Aorta (tissue), 5 donors: ENCODE results near the gene PRRC2C. TPM values are rescaled to one million over a fixed set of nuclear protein-coding genes. Genes with fewer than 3 reads are reported as not detected.
"Not testable (repeated sequence)": the region's sequence is repeated elsewhere in the genome, so short reads cannot be mapped to it uniquely, and the experiment has no call there.

Experiments used
- ATAC-seq: fragments of 200-7000 bp; cut with Tn5 transposase; one replicate; pipeline ENCODE4 v1.9.1; 2022; ENCODE audit warnings: moderate library complexity; ENCODE audit not compliant: low FRiP score
- DNase-seq, 2 donors: peaks; one replicate each; pipeline ENCODE4 v3.0.0-alpha.2; 2020
- H3K27ac ChIP-seq, 2 donors: one replicate each; pipeline ENCODE4 v1.5.1; 2013; ENCODE audit warnings: low read length in 2 of 2, mild to moderate bottlenecking in 2 of 2, moderate library complexity in 2 of 2, control low read depth in 1 of 2, inconsistent platforms in 1 of 2, low read depth in 1 of 2
- H3K27me3 ChIP-seq, 2 donors: one replicate each; pipeline ENCODE4 v1.6.1; 2013; ENCODE audit warnings: control low read depth in 1 of 2, low read length in 1 of 2, mild to moderate bottlenecking in 1 of 2, moderate library complexity in 1 of 2; ENCODE audit not compliant: insufficient read depth in 2 of 2, control insufficient read depth in 1 of 2
- H3K36me3 ChIP-seq, 2 donors: one replicate each; pipeline ENCODE4 v1.6.1; 2013; ENCODE audit warnings: control low read depth in 1 of 2, low read length in 1 of 2, mild to moderate bottlenecking in 1 of 2; ENCODE audit not compliant: insufficient read depth in 2 of 2, control insufficient read depth in 1 of 2
- H3K4me1 ChIP-seq, 2 donors: one replicate each; pipeline ENCODE4 v1.6.1; 2013; ENCODE audit warnings: low read length in 2 of 2, control low read depth in 1 of 2, mild to moderate bottlenecking in 1 of 2, moderate library complexity in 1 of 2; ENCODE audit not compliant: insufficient read depth in 2 of 2, control insufficient read depth in 1 of 2
- H3K4me3 ChIP-seq, 2 donors: one replicate each; pipeline ENCODE4 v1.5.1; 2013; ENCODE audit warnings: low read length in 2 of 2, control low read depth in 1 of 2, mild to moderate bottlenecking in 1 of 2
- H3K9me3 ChIP-seq: one replicate; pipeline ENCODE4 v1.6.1; 2013; ENCODE audit warnings: mild to moderate bottlenecking, low read length; ENCODE audit not compliant: control insufficient read depth
- WGBS, 2 donors: extraction: QIAGEN DNeasy Blood & Tissue Kit; methylation state at CpG; one replicate each; pipeline ENCODE4 v1.1.7; 2013; 5-methylcytosine and 5-hydroxymethylcytosine counted together
- intact Hi-C, 2 donors: fragments of 100-400 bp; cut with DNase I; formaldehyde crosslinking; loops; one replicate each; pipeline versions ENCODE4 v1.14.2 to v1.15.0; 2022
- polyA plus RNA-seq, 2 donors: library from polyadenylated mRNA; stranded (reverse); fragments of 200-250 nt; gene quantifications; one replicate each; pipeline ENCODE4 v1.2.3, GENCODE V29; 2013
- total RNA-seq, 2 donors: library from RNA; stranded (reverse); fragmentation: NEBNext Ultra II Directional; extraction: Animal tissue kit (Norgen Biotek cat#: 25700); gene quantifications; one replicate each; pipeline ENCODE4 v1.2.1, GENCODE V29; 2021
- donor health status: healthy with polysubstance abuse.
- donor health status: Bipolar disorder and iron deficiency.
- donor health status: DM: no; HTN: no; CAD: no.
- donor health status: DM: no; HTN: no; CAD: no.
- donor health status: DM: yes; HTN: yes; CAD: no.

Gene PRRC2C
- total and polyA plus RNA-seq, 4 donors = 19.2 to 193 (median 175) TPM

DNA sequence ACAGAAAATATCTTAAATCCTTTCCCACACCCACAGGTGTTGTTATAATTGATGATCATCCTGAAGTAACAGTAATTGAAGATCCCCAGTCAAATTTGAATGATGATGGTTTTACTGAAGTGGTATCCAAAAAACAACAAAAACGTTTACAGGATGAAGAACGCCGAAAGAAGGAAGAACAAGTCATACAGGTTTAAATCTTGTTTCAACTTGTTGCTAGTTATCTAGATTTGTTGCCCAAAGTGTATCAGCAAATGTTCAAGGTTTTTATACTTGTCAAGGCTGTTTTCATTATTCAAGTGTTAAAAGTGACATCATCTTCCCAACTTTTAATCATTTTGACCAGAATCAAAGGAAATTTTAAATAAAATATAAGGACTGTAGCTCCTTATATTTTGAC lies 64.7 kb downstream of the PRRC2C start:
- no peak for ATAC-seq

DNA sequence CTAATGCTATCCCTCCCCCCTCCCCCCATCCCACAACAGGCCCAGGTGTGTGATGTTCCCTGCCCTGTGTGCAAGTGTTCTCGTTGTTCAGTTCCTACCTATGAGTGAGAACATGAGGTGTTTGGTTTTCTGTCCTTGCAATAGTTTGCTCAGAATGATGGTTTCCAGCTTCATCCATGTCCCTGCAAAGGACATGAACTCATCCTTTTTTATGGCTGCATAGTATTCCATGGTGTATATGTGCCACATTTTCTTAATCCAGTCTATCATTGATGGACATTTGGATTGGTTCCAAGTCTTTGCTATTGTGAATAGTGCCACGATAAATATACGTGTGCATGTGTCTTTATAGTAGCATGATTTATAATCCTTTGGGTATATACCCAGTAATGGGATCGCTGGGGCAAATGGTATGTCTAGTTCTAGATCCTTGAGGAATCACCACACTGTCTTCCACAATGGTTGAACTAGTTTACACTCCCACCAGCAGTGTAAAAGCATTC lies 65.3 kb downstream of the PRRC2C start:
- WGBS, 2 donors = 88 to 96% methylated on average over 4 of the region's 4 CpGs
- H3K27me3 ChIP-seq, DNase-seq, H3K27ac ChIP-seq, H3K36me3 ChIP-seq, H3K4me3 ChIP-seq, ATAC-seq, H3K4me1 ChIP-seq, intact Hi-C loops, H3K9me3 ChIP-seq: not testable (repeated sequence)

More for the DNA sequence above, 64.7 kb downstream of the PRRC2C start:
- Histone ChIP-seq H3K36me3 (peaks cover 0 to 4% of the 10 kb centered on the region in 2 donors), H3K27ac (no peak overlapping the region), H3K4me3 (no peak overlapping the region), H3K4me1 (no peaks in the 10 kb centered on the region), H3K9me3 (no peaks in the 10 kb centered on the region), H3K27me3 (no peaks in the 10 kb centered on the region)
- 89 to 90% methylated on average over 3 of the region's 3 CpGs for WGBS, 2 donors
- no peak for DNase-seq
- intact Hi-C loops = no loop called here

DNA sequence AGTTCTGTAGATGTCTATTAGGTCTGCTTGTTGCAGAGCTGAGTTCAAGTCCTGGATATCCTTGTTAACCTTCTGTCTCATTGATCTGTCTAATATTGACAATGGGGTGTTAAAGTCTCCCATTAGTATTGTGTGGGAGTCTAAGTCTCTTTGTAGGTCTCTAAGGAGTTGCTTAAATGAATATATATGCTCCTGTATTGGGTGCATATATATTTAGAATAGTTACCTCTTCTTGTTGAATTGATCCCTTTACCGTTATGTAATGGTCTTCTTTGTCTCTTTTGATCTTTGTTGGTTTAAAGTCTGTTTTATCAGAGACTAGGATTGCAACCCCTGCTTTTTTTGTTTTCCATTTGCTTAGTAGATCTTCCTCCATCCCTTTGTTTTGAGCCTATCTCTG lies 68.6 kb downstream of the PRRC2C start:
- H3K4me3 ChIP-seq, H3K27me3 ChIP-seq, DNase-seq, ATAC-seq, H3K27ac ChIP-seq, H3K36me3 ChIP-seq, H3K9me3 ChIP-seq, intact Hi-C loops, H3K4me1 ChIP-seq: not testable (repeated sequence)
- 100% methylated on average over 1 of the region's 1 CpG for WGBS, 2 donors

DNA sequence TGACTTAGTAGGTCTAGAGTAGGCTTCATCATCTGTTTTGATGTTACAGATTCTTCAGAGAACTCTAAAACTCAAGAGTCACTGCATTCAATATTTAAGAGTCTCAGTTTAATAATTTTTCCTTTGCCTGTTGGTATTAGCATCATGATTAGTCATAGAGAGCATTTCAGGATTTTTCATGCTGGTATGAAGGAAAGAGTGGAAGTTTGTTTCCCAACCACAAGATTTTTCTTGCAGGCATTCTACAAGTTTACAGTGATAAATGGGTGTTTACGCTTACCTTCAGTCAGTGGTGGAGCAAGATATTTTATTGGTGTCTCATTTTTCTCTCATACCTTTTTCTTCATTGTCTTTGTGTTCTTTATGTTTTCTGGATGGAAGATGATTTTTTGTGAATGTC lies 78.3 kb downstream of the PRRC2C start:
- ATAC-seq (no peak), DNase-seq (no peak)
- Histone ChIP-seq H3K4me1 (no peaks in the 10 kb centered on the region), H3K36me3 (peaks cover 4 to 13% of the 10 kb centered on the region in 2 donors), H3K27me3 (no peaks in the 10 kb centered on the region), H3K4me3 (no peak overlapping the region), H3K27ac (no peak overlapping the region), H3K9me3 (no peaks in the 10 kb centered on the region)
- 95 to 100% methylated on average over 1 of the region's 1 CpG for WGBS, 2 donors
- intact Hi-C loops = loop anchor here in 1 of 2 donors (10.0 kb wide), 1 partner anchor 49 kb away; no protein-coding TSS in a partner anchor

DNA sequence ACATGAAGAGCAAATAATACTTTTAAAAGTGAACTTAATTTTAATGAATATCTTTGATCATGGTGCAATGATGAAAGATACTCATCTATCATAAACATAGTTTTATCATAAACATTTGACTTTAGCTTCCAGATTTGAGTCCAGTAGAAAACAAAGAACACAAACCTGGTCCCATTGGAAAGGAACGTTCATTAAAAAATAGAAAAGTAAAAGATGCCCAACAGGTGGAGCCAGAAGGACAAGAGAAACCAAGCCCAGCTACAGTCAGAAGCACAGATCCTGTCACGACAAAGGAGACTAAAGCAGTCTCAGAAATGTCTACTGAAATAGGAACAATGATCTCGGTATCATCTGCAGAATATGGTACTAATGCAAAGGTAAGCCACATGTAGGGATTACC lies 81.1 kb downstream of the PRRC2C start:
- peaks cover 3 to 4% of the 10 kb centered on the region in 2 donors for H3K36me3 ChIP-seq
- H3K4me1 ChIP-seq = no peaks in the 10 kb centered on the region
- DNase-seq (no peak), ATAC-seq (no peak)
- no peaks in the 10 kb centered on the region for H3K9me3 ChIP-seq
- H3K27ac ChIP-seq = no peak overlapping the region
- WGBS, 2 donors = 70 to 71% methylated on average over 3 of the region's 3 CpGs
- intact Hi-C loops = loop anchor here in 1 of 2 donors (10.0 kb wide), 1 partner anchor 52 kb away; no protein-coding TSS in a partner anchor
- H3K27me3 ChIP-seq = no peaks in the 10 kb centered on the region
- H3K4me3 ChIP-seq = no peak overlapping the region

DNA sequence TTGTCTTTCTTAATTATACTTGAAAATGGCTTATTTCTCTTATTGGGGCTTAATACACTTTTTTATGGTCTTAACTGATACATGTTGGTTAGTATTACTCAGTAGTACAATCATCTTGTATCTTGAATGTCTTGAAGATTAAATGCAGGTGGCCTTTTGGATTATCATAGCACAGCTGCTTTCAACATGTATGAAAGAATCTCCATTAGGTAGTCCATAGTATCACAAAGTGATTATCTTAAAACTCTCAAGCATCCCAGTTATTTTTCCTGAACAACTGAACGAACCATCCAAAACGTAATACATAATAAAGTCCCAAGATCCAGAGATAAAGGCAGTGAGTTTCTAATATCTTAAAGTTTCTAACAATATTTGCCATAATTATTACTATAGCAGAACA lies 85.0 kb downstream of the PRRC2C start:
- 69 to 84% methylated on average over 2 of the region's 2 CpGs for WGBS, 2 donors
- no peaks in the 10 kb centered on the region for H3K27me3 ChIP-seq
- H3K27ac ChIP-seq = no peak overlapping the region
- H3K4me3 ChIP-seq = no peak overlapping the region
- peaks cover 4 to 5% of the 10 kb centered on the region in 2 donors for H3K36me3 ChIP-seq
- no peaks in the 10 kb centered on the region for H3K4me1 ChIP-seq
- H3K9me3 ChIP-seq = no peaks in the 10 kb centered on the region
- intact Hi-C loops = no loop called here
- ATAC-seq (no peak), DNase-seq (no peak)

DNA sequence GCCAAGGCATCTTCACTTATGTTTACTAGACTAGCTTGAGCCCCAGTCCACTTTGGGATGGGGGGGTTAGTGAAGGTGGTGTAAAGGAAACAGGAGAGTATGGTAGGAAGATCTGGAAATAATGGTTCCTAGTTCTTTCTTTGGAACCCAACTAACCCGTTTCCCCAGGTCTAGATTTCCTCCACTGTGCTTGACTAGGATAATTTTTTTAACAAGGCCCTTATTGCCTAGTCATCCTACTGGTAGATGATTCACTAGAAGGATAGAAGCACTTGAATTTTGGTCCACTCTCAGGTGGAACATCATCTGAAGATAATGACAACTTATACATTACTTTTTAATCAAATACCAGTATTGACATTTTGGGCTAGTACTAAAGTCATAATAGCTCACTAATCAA lies 90.8 kb downstream of the PRRC2C start:
- ATAC-seq (no peak), DNase-seq (no peak)
- Histone ChIP-seq H3K4me1 (no peaks in the 10 kb centered on the region), H3K9me3 (no peaks in the 10 kb centered on the region), H3K4me3 (no peak overlapping the region), H3K27me3 (no peaks in the 10 kb centered on the region), H3K27ac (no peak overlapping the region), H3K36me3 (peaks cover 6 to 8% of the 10 kb centered on the region in 2 donors)
- WGBS, 2 donors = 87% methylated on average over 1 of the region's 1 CpG
- intact Hi-C loops = no loop called here

DNA sequence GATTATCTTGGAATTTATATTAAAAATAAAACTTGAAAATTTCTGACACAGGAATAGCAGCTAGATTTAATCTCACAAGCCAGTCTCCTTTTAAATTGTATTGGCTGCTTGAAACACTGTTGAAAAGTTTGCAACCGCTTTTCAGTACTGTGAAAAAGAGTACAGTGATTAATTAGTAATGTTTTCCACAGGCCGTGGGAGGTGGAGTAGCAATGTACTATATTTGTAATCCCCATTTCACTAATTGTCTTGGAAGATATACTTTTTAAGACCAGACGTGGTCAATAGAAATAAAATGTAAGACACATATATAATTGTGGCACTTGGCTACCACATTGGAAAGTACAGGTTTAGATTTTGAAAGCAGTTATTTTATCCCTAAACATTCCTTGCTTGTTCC lies 95.9 kb downstream of the PRRC2C start:
- H3K27ac ChIP-seq = no peak overlapping the region
- H3K9me3 ChIP-seq = no peaks in the 10 kb centered on the region
- ATAC-seq = no peak
- H3K27me3 ChIP-seq = no peaks in the 10 kb centered on the region
- no peaks in the 10 kb centered on the region for H3K4me1 ChIP-seq
- no peak for DNase-seq
- H3K4me3 ChIP-seq = no peak overlapping the region
- intact Hi-C loops = loop anchor here in 1 of 2 donors (10.0 kb wide), 1 partner anchor 56 kb away; no protein-coding TSS in a partner anchor
- H3K36me3 ChIP-seq = peaks cover 3 to 6% of the 10 kb centered on the region in 2 donors
- 75 to 81% methylated on average over 3 of the region's 3 CpGs for WGBS, 2 donors

DNA sequence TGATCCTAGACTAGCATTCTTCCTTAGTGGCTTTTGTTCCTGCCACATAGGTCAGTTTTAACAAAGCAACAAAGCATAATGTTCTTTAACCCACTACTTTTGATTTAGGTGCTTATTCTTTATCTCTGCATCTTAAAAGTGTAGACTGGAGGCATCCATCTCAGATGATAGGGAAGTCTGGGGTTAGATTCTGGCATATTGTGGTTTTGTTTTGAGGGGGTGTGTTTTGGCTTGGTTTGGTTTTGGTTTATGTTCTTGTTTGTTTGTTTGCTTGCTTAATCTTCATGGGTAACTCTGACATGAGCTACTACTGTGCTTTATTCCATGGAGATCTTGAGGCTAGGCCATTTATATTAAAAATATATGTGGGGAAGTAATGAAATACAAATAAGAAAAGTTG lies 96.4 kb downstream of the PRRC2C start:
- Histone ChIP-seq H3K36me3 (peaks cover 3 to 6% of the 10 kb centered on the region in 2 donors), H3K27ac (no peak overlapping the region), H3K4me3 (no peak overlapping the region), H3K4me1 (no peaks in the 10 kb centered on the region), H3K27me3 (no peaks in the 10 kb centered on the region), H3K9me3 (no peaks in the 10 kb centered on the region)
- ATAC-seq (no peak), DNase-seq (no peak)
- intact Hi-C loops = loop anchor here in 1 of 2 donors (10.0 kb wide), 1 partner anchor 57 kb away; no protein-coding TSS in a partner anchor
